Neutrophil (primary cell): Measurements from ENCODE around the gene E4F1.

Experiments
- H3K27ac ChIP-seq: fragments of 200-600 bp; sonication (generic); 2 replicates; pipeline ENCODE4 v1.5.1; 2016; ENCODE audit warnings: mild to moderate bottlenecking, moderate library complexity
- H3K27me3 ChIP-seq: fragments of 200-600 bp; sonication (generic); 2 replicates; pipeline ENCODE4 v1.6.0; 2016; ENCODE audit warnings: mild to moderate bottlenecking
- H3K36me3 ChIP-seq: fragments of 200-600 bp; sonication (generic); 2 replicates; pipeline ENCODE4 v1.5.1; 2017
- H3K4me1 ChIP-seq, 2 experiments: fragments of 200-600 bp in 1 of 2; sonication (generic) in 1 of 2; 1 replicate in 1 of 2; 2 replicates in 1 of 2; pipeline versions ENCODE4 v1.5.1 to v1.6.1; 2013 to 2016; ENCODE audit warnings: low read depth in 1 of 2, low read length in 1 of 2, mild to moderate bottlenecking in 1 of 2, moderate library complexity in 1 of 2; ENCODE audit not compliant: control insufficient read depth in 1 of 2, insufficient read depth in 1 of 2
- H3K4me3 ChIP-seq, 2 experiments: fragments of 200-600 bp in 1 of 2; sonication (generic) in 1 of 2; 1 replicate in 1 of 2; 2 replicates in 1 of 2; pipeline ENCODE4 v1.5.1; 2013 to 2016; ENCODE audit warnings: low read depth in 1 of 2, low read length in 1 of 2, mild to moderate bottlenecking in 1 of 2, moderate library complexity in 1 of 2
- H3K9me3 ChIP-seq: fragments of 200-600 bp; sonication (generic); 2 replicates; pipeline ENCODE4 v1.5.1; 2016
- CTCF ChIP-seq: fragments of 200-600 bp; sonication (generic); IDR thresholded peaks from 2 replicates; pipeline ENCODE4 v1.5.1; 2016; ENCODE audit warnings: antibody characterized with exemption

The E4F1 gene

GRCh38 chr16:2275476-2276367, 52.3 kb downstream of the E4F1 start:
- Histone ChIP-seq H3K36me3 (no peaks in the 10 kb centered on the region), H3K27ac (no peak overlapping the region), H3K4me1 (no peaks in the 10 kb centered on the region), H3K4me3 (no peak overlapping the region), H3K9me3 (no peaks in the 10 kb centered on the region), H3K27me3 (no peaks in the 10 kb centered on the region)
- no peak for TF ChIP-seq CTCF

- Histone ChIP-seq H3K9me3 (no peaks in the 10 kb centered on the region), H3K4me1 (no peaks in the 10 kb centered on the region), H3K36me3 (no peaks in the 10 kb centered on the region), H3K27me3 (no peaks in the 10 kb centered on the region), H3K27ac (no peak overlapping the region), H3K4me3 (no peak overlapping the region)
- TF ChIP-seq CTCF, result no peak
Observed at GRCh38 chr16:2276368-2277195, 53.2 kb downstream of the E4F1 start.

GRCh38 chr16:2277466-2278271, 54.3 kb downstream of the E4F1 start:
- no peaks in the 10 kb centered on the region for H3K9me3 ChIP-seq
- H3K27ac ChIP-seq, result no peak overlapping the region
- no peaks in the 10 kb centered on the region for H3K36me3 ChIP-seq
- TF ChIP-seq CTCF, result no peak
- H3K4me3 ChIP-seq, result no peak overlapping the region
- H3K4me1 ChIP-seq, result no peaks in the 10 kb centered on the region
- no peaks in the 10 kb centered on the region for H3K27me3 ChIP-seq

- no peak overlapping the region for H3K27ac ChIP-seq
- no peak for TF ChIP-seq CTCF
Observed at GRCh38 chr16:2278272-2278608, 54.8 kb downstream of the E4F1 start.

GRCh38 chr16:2278956-2279800, 55.8 kb downstream of the E4F1 start:
- no peak overlapping the region for H3K4me3 ChIP-seq
- H3K27ac ChIP-seq, result no peak overlapping the region
- no peaks in the 10 kb centered on the region for H3K4me1 ChIP-seq
- no peak for TF ChIP-seq CTCF
- no peaks in the 10 kb centered on the region for H3K9me3 ChIP-seq
- no peaks in the 10 kb centered on the region for H3K36me3 ChIP-seq
- H3K27me3 ChIP-seq, result no peaks in the 10 kb centered on the region

More at GRCh38 chr16:2278272-2278608, 54.8 kb downstream of the E4F1 start:
- Histone ChIP-seq H3K9me3 (no peaks in the 10 kb centered on the region), H3K4me1 (no peaks in the 10 kb centered on the region), H3K27me3 (no peaks in the 10 kb centered on the region), H3K4me3 (no peak overlapping the region), H3K36me3 (no peaks in the 10 kb centered on the region)
